GM18508 (cell line): ENCODE results near the gene SEMA3D.

Experiments used
- ATAC-seq: cut with Tn5 transposase; IDR thresholded peaks from one replicate; pipeline ENCODE4 v1.9.1; 2021; ENCODE audit warnings: moderate number of reproducible peaks; ENCODE audit not compliant: insufficient read depth, unreplicated experiment

The SEMA3D gene

DNA sequence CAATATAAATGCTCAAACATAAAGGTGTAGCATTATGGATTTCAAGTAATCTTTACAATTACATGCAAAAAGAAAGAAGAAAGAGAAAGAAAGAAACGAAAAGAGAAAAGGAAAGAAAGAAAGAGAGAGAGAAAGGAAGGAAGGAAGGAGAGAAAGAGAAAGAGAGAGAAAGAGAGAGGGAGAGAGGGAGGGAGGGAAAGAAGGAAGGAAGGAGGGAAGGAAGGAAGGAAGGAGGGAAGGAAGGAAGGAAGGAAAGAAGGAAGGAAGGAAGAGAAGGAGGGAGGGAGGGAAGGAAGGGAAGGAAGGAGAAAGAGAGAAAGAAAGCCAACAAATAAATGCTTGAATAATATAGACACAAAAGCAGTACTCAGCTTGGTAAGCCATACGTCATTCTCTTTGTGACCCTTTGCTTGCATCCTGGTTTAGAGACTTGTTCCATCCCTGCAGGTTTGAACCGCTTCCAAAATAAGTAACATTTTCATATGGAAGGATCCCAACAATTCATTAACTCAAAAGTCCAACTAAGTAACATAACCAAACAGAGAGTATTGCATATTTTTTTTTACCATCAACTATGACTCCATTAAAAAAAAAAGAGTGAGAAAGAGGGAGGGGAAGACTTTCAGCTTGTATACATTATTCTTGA lies 95.8 kb downstream of the SEMA3D start:
- no peak for ATAC-seq

DNA sequence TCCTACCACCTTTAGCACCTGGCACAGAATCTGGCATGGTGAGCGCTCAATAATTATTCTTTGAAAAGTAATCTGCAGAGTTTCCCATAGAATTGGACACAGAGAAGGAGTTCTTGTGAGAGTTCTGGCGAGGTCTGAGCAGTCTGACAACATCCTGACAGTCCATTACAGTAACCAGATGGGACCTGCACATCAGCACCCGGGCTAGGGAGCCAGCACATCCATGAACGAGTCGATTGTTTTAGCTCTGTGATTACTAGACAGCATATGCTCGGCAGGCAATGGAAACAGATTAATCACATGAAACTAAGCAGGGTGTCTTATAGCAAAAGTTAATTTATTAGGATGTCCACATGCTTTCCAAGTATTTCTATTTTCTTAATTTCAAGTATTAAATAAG lies 96.7 kb downstream of the SEMA3D start:
- no peak for ATAC-seq

DNA sequence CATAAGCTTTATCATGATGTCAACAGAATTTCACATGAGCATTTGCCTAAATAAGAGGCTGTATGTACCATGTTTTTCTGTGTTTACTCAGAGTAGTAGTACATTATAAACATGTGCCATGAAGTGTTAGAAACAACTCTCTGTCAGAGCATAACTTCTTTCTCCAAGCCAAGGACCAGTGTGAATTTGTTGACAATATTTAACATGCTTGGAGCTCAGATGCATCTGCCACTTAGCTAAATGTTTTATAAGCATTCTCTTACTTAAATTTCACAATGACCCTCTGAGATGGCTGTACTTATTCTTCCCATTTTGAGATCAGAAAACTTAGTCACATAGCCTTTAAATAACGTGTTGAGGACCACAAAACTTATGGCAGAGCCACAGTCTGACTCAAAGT lies 105.0 kb downstream of the SEMA3D start:
- ATAC-seq, result no peak

DNA sequence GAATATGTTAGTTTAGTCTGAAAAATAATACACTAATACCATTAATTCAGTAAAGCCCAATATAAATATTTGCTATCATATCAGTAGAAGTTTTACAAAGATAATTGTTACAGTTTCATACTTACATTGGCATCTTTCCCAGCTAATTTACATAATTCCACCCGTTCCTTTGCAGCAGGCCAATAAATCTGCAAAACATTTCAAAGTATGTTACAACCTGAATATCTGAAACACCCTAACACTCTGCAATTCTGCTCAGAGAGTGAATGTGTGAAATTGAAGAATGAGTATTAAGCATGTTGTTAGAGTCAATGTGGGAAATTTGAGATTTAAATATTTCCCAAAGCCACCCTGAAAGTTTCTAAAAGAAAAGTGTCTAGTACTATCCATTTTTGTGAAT lies 105.5 kb downstream of the SEMA3D start:
- no peak for ATAC-seq

DNA sequence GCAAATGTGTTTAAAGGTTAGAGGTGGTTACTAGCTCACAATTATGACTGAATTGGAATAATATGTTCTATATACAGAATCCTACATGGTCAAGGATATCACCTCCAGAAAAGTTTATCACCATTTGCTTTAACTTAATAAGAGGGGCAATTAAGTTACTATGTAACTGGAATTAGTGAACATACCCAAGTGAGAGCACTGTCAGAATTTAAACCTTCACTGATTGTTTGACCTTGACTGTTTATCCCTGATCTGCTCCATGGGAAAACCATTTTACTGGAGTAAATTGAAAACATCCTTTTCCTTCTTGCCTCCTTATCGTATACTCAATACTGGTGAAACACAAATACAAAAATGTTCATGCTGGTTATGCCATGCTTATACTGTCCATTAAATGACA lies 107.4 kb downstream of the SEMA3D start:
- ATAC-seq, result no peak

DNA sequence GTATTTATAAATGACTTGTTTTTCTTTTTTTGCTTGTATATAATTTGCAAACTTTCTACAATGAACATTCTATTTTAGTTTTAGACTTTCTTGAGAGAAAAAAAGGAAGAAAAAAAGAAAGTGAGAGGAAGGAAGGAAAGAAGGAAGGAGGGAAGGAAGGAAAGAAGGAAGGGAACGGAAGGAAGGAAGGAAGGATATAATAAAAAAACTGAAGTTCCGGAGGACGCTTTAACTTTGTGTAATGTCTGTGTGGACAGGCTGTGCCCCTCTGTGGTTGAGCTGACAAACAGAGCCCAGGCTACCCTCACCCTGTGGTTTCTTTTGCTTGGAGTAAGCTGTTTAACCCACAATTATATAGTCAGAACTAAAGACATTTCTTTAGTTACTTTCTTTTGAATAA lies 108.7 kb downstream of the SEMA3D start:
- ATAC-seq, result no peak

DNA sequence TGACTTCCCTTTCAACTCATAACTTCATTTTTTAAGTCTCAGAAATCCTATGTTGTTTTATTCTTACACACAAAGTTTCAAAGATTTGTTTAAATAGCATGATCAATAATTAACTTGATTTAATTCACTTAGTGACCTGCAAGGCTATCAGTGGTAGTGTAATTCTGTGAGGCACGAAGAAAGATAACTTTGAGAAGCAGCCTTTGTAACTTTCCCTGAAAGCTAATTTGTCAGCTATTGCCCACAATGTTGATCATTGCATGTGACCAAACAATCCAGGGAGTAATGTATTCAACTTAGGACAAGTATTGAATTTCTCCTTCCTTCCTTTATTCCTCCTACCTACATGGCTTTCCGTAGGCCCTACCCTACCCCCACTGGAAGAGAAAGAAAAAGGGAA lies 111.0 kb downstream of the SEMA3D start:
- ATAC-seq, result no peak

DNA sequence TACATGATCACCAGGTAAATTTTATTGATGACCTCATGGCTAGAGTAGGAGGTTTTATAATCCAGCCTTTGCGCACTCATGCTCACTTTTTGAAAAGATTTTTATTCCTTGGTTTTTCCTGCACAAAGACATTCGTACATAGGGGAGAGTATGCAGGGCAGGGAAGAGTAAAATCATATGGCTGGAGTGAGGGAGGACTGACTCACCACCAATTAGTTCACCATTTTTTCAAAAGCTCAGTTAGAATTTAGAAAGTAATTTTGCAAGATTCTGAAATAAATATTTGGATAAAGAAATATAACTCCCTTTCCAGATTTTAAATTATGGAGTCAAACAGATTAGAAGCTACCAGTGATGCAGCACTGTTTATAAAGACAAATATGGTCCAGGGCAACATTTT lies 111.9 kb downstream of the SEMA3D start:
- no peak for ATAC-seq

DNA sequence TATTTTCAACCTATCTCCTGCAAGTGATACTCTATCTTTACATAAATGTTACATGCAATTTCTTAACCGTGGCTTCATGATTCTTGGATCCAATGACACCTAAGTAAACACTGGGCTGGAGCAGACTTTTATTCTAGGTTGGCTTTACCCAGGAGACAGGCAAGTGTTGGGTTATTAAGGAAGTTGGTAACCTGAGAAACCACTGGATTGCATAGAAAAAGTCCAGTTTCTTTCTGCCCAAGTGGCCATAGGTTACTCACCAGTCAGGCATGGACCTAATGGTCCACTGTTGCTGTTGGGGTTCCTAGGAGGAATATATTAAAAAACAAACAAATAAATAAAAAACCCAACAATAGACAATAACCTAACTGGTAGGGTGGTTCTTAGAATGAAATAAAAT lies 112.8 kb downstream of the SEMA3D start:
- no peak for ATAC-seq

DNA sequence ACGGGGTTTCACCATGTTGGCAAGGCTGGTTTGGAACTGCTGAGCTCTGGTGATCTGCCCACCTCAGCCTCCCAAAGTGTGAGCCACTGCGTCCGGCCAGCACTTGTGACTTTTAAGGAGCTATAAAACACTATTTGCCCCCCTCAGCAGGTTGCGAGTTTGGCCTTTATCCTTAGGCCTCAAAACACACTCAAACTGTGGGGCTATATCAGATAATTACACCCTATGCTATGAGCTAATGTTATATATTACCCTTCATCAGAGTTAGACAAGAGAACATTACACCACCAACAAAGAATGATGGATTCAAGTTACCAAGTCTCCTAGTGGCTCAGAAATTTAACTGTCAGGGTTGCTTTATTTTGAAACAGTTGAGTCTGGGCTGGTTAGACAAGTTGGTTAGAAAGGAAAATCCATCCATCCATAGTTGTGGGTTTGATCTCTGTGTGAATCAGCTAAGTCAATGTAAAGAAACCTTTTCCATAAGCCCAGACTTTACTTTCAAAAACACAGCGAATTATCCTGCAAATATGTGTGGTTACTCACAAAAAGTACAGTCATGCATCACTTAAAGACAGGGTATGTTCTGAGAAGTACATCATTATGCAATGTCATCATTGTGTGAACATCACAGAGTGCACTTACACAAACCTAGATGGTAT lies 115.8 kb downstream of the SEMA3D start:
- no peak for ATAC-seq

DNA sequence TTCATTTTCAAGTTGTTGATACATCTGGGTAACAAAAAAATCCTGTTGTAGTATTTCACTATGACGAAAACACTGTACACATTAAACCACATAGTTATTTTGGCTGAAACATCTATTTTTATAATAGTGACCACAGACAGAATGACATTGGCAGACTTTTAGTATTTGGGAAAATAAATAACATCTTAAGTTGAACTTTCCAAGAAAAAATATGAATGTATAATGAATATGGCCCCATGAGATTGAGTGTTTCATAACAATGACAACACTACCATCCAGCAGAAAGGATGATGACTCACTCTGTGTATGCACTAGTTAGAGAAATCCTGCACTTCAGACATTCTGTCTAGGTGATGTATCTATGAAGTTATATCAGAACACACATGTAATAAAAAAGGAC lies 118.1 kb downstream of the SEMA3D start:
- no peak for ATAC-seq

DNA sequence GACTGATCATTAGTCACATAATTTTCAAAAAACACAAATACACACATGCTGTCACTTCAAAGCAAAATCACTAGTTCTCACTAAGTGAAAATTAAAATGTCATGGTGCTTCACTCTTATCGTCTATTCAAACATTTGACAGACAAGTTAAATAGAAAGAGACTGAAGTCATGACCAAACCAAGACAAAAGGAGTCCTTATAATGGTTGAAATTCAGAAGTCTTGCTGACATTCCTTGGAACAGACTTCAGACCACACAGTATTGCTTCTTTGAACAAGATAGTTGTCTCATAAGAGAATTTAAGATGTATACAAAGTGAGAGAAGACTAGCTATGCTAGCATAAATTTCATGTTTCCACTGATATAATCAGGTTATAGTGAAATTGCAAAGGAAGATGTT lies 119.5 kb downstream of the SEMA3D start:
- ATAC-seq, result no peak

DNA sequence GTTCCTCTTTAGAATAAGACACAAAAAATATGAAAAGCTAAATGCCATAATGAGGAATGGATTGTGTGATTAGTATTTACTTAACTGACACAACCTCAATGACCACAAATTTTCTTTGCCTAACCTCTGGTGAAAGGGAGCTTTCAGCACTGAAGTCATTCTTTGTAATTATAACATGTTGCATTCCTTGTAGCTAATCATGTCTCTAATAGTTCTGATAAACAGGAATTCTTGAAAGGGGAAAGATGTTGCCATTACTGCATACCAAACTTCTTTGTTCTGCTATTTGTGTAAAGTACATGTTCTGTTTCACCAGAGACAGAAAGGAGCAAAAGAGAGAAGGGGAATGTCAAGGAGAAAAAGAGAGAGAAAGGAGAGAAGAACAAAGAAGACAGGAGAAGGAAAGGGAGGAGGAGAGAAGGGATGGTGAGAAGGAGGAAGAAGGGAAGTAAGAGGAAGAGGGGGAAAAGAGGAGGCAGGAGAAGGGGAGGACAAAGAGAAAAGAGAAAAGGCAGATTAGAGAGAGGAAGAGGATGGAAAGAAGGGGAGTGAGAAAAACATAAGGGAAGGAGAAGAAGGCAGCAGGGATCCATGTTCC lies 120.9 kb downstream of the SEMA3D start:
- ATAC-seq, result no peak

DNA sequence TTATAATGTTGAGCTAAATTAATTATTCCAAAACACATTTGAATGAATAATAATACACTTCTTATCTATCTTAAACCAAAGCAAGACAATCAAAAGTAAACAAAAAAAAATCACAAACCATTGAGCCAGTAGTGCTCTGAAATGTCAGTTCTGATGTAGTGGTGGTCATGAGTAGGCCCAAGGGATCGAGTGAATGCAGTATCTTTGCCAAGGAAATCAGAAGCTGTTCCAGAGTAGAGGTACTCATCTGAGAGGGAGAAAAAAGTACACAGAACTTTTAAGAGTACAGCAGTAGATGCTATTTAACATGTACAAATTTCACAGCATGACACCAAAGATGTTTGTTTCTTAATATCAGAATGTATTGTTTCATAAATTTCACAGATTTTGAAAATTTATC lies 121.5 kb downstream of the SEMA3D start:
- no peak for ATAC-seq

DNA sequence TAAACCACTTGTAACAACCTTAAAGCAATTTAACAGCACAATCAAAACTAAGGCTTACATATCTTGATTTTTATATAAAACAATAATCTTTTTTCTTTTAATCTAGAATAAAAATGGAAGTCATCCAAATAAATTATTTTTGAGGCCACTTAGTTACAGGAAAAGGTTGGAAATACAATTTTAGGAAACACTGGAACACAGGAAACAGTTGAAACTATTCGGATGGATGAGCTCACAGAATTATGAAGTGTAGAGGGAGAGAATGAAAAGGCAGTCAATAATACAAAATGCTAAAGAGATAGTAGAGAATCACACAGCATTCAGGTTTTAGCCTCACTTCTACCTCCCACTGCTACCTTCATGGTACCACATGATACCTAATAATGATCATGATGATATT lies 124.2 kb downstream of the SEMA3D start:
- no peak for ATAC-seq

DNA sequence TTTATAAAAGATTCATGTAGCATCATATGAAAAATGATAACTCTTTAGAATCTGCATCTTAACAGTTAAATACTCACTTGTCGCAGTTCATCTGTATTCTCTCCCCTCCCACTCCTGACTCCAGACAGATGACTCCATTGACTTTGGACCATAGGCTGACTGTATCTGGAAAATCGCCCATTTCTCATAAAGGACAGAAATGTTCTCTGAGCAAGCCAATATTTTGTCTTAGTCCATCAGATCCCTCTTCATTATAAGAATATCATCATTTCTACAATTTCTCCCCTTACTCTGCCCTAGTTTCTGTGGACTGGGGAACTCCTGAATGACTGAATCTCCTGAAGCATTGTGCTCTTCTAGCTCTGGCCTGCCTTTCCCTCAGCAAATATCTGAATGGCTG lies 125.4 kb downstream of the SEMA3D start:
- ATAC-seq, result no peak

DNA sequence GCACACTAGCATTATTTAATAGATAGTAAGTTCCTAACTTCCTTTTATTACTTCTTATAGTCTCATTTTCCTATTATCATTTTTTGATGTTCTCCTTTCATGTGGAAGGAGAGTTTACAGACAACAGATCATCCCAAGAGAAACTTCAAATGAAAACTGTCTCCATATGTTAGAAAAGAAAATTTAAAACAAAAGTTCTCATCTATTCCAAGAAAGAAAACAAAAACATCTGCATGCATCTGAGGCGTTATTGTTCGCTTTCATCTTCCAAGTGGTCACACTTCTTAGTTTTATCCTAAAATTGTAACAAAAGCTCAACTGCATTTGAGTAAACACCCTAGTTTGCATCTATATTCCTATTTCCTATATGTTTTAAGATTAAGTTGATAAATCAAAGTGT lies 126.2 kb downstream of the SEMA3D start:
- ATAC-seq, result no peak

DNA sequence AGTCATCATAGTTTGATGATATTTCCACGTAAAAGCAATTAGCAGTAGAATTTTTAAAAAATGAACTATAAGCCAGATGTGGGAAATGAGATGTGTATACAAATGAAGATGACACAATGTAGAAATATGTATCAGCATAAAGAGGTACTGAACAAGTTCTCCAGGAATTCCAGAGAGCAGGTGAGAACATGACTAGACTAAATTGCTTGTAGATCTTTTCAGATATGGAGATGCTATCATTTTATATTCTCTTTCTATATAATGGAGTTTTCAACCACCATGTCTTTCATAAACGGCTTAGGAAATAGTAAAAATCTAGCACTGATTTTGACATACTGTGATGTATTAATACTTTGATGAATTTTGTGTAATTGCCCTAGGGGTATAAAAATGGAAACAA lies 130.9 kb downstream of the SEMA3D start:
- no peak for ATAC-seq

DNA sequence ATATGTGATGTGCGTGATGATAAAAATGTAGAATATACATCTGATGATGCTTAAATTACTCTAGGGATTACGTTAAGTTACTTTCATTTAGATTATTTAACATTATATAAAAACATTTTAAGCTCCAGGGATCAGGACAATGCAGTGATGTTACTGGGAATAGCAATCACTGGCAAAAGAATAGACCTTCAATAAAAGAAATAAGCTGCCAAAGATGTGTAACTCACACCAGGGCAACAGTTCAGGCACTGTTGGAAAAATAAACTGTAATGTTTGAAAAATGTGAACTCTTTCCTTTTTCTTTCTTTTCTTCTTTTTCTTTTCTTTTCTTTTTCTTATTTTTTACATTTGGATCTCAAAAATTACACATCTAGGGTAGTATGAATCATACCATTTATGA lies 131.7 kb downstream of the SEMA3D start:
- no peak for ATAC-seq

DNA sequence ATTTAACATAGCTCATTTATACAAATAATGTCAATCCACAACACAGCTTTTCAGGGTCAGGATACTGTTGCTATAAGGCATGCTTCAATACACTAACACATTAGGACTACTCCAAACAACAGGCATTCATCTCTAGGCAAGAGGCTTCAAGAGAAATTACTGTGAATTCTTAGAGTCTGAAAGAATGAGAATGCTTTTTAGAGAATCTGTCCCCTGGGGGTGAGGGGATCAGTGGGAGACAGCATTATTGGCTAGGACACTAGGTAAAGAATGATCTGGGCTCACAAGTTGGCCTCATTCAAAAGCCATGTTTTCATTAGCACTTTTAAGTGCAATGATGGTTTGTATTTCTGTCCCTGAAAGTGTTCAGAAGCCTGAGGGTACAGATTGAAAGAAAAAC lies 132.6 kb downstream of the SEMA3D start:
- ATAC-seq, result no peak

DNA sequence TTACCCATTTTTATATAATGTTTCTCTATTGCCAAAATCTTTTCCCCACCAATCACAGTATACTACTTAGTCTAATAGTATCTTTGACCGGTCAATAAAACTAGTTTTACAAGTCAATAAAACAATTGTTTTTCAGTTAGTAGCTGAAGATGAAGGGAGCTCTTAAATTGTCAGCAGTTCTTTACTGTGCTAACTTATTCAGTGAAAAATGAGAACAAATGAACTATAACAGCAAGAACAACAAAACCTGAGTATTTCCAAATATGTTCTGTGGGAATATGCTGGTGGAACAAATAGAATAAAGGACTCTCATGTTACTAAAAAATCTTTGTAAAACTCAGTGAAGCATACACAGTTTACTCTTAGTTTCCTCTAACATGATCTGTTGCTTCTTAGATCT lies 134.0 kb downstream of the SEMA3D start:
- ATAC-seq, result no peak
